Measurements from ENCODE around the gene PSME2. TPM values are rescaled to one million over a fixed set of nuclear protein-coding genes. Genes with fewer than 3 reads are reported as not detected.

Gene PSME2
- total and polyA plus RNA-seq, 2 of the 13 experiments (the other 11 are each of a cell fraction or from before 2014, with no cell fraction given) = 332 to 716 TPM

DNA sequence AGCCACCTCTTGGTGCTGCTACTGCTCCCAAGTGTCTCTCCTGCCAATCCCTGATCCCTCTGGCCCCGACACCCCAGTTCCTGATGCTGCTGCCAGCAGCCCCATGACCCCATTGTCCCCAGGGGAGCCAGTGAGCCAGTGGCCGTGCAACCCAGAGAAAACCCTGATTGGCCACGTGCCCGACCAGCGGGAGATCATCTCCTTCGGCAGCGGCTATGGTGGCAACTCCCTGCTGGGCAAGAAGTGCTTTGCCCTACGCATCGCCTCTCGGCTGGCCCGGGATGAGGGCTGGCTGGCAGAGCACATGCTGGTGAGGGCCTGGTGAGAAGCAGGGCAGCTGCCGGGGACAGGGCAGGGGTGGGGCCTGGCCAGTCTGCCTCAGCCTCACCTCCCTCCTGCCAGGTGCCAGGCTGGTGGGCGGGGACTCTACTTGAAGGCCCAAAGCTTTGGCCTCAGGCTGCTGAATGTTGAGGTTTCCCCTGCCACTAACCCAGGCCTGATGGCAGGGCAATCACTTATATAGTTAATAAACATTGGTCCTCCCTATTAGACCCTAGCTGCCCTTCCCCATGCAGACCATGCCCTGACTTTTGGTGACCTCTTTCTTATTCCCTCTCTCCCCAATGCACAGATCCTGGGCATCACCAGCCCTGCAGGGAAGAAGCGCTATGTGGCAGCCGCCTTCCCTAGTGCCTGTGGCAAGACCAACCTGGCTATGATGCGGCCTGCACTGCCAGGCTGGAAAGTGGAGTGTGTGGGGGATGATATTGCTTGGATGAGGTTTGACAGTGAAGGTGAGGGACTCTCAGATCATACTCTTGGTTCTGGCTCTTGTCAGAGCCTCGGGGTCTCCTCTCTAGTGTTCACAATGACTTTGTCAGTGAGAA, 47.2 kb downstream of the PSME2 start:
- Histone ChIP-seq H2AFZ (ENCODE audit: low read length) (no peak overlapping the region), H3K9me3 (ENCODE audit: low read length) (no peaks in the 10 kb centered on the region), H3K27me3 (ENCODE audit: control insufficient read depth in 1 of 2, insufficient read depth in 2 of 2, low read length in 2 of 2) (peaks cover 0 to 6% of the 10 kb centered on the region in 2 experiments; a peak in 1 of 5 replicates), H3K4me2 (ENCODE audit: low read depth, low read length) (no peak overlapping the region), H4K20me1 (ENCODE audit: insufficient read depth, low read length) (0 out of 2 replicates have a peak, but pooled peaks cover 4% of the 10 kb centered on the region), H3K36me3 (replicated peaks in 1 of 2; ENCODE audit: control insufficient read depth in 1 of 2, insufficient read depth in 2 of 2, low read length in 2 of 2) (peaks cover 47 to 65% of the 10 kb centered on the region in 2 experiments), H3K4me3 (replicated peaks in 1 of 3; ENCODE audit: insufficient read depth in 1 of 3, low read depth in 2 of 3, low read length in 3 of 3) (no peak overlapping the region), H3K79me2 (ENCODE audit: insufficient read depth, low read length) (peaks cover 28% of the 10 kb centered on the region), H3K9ac (ENCODE audit: insufficient read depth, low read depth, low read length) (no peak overlapping the region), H3K4me1 (ENCODE audit: insufficient read depth, low read length) (peaks cover 50% of the 10 kb centered on the region), H3K27ac (ENCODE audit: extremely low read length, insufficient read depth, low read length) (no peak overlapping the region)
- POLR2A ChIA-PET = interaction anchor here (1.0 to 14.4 kb wide), 5 partner anchors 7 to 41 kb away, joined by 3 to 627 read pairs (median 133); partner anchors contain the start of genes DCAF11, NRL and PSME1
- ATAC-seq (no peak), DNase-seq (ENCODE audit: low spot score) (no peak), FAIRE-seq (no peak)
- intact Hi-C loops (cut with micrococcal nuclease; ENCODE audit: unreplicated experiment) = no loop called here
- in situ Hi-C loops (cut with HindIII; ENCODE audit: extremely low pct_ligation_motif_present, low pct_unique_long_range_greater_than_20kb) = no loop called here
- CTCF ChIA-PET (ENCODE audit: low intra/inter-chr PET ratio, low total read pairs) = no interaction called here
- no TSS peak for BruUV-seq (replicated peaks)
- 95% methylated on average over 17 of the region's 17 CpGs for WGBS (ENCODE audit: low lambda C conversion rate)
- TF ChIP-seq FOXO1 (CRISPR knock-in tag; IDR thresholded peaks at IDR 0.05) (no peak), ZNF24 (IDR thresholded peaks at IDR 0.05) (no peak), ZNF501 (CRISPR knock-in tag; IDR thresholded peaks at IDR 0.05) (no peak), SMAD3 (CRISPR knock-in tag; IDR thresholded peaks at IDR 0.05) (no peak), ZNF766 (CRISPR knock-in tag; IDR thresholded peaks at IDR 0.05; ENCODE audit: borderline replicate concordance) (no peak), ZNF713 (CRISPR knock-in tag; IDR thresholded peaks at IDR 0.05) (no peak)
- TF ChIP-seq, protein P1, sequence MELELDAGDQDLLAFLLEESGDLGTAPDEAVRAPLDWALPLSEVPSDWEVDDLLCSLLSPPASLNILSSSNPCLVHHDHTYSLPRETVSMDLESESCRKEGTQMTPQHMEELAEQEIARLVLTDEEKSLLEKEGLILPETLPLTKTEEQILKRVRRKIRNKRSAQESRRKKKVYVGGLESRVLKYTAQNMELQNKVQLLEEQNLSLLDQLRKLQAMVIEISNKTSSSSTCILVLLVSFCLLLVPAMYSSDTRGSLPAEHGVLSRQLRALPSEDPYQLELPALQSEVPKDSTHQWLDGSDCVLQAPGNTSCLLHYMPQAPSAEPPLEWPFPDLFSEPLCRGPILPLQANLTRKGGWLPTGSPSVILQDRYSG (CRISPR knock-in tag; IDR thresholded peaks at IDR 0.05) = no peak
- TF ChIP-seq, protein P2, sequence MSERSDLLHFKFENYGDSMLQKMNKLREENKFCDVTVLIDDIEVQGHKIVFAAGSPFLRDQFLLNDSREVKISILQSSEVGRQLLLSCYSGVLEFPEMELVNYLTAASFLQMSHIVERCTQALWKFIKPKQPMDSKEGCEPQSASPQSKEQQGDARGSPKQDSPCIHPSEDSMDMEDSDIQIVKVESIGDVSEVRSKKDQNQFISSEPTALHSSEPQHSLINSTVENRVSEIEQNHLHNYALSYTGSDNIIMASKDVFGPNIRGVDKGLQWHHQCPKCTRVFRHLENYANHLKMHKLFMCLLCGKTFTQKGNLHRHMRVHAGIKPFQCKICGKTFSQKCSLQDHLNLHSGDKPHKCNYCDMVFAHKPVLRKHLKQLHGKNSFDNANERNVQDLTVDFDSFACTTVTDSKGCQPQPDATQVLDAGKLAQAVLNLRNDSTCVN (CRISPR knock-in tag; IDR thresholded peaks at IDR 0.05; ENCODE audit: borderline replicate concordance) = no peak
- TF ChIP-seq, protein P3, sequence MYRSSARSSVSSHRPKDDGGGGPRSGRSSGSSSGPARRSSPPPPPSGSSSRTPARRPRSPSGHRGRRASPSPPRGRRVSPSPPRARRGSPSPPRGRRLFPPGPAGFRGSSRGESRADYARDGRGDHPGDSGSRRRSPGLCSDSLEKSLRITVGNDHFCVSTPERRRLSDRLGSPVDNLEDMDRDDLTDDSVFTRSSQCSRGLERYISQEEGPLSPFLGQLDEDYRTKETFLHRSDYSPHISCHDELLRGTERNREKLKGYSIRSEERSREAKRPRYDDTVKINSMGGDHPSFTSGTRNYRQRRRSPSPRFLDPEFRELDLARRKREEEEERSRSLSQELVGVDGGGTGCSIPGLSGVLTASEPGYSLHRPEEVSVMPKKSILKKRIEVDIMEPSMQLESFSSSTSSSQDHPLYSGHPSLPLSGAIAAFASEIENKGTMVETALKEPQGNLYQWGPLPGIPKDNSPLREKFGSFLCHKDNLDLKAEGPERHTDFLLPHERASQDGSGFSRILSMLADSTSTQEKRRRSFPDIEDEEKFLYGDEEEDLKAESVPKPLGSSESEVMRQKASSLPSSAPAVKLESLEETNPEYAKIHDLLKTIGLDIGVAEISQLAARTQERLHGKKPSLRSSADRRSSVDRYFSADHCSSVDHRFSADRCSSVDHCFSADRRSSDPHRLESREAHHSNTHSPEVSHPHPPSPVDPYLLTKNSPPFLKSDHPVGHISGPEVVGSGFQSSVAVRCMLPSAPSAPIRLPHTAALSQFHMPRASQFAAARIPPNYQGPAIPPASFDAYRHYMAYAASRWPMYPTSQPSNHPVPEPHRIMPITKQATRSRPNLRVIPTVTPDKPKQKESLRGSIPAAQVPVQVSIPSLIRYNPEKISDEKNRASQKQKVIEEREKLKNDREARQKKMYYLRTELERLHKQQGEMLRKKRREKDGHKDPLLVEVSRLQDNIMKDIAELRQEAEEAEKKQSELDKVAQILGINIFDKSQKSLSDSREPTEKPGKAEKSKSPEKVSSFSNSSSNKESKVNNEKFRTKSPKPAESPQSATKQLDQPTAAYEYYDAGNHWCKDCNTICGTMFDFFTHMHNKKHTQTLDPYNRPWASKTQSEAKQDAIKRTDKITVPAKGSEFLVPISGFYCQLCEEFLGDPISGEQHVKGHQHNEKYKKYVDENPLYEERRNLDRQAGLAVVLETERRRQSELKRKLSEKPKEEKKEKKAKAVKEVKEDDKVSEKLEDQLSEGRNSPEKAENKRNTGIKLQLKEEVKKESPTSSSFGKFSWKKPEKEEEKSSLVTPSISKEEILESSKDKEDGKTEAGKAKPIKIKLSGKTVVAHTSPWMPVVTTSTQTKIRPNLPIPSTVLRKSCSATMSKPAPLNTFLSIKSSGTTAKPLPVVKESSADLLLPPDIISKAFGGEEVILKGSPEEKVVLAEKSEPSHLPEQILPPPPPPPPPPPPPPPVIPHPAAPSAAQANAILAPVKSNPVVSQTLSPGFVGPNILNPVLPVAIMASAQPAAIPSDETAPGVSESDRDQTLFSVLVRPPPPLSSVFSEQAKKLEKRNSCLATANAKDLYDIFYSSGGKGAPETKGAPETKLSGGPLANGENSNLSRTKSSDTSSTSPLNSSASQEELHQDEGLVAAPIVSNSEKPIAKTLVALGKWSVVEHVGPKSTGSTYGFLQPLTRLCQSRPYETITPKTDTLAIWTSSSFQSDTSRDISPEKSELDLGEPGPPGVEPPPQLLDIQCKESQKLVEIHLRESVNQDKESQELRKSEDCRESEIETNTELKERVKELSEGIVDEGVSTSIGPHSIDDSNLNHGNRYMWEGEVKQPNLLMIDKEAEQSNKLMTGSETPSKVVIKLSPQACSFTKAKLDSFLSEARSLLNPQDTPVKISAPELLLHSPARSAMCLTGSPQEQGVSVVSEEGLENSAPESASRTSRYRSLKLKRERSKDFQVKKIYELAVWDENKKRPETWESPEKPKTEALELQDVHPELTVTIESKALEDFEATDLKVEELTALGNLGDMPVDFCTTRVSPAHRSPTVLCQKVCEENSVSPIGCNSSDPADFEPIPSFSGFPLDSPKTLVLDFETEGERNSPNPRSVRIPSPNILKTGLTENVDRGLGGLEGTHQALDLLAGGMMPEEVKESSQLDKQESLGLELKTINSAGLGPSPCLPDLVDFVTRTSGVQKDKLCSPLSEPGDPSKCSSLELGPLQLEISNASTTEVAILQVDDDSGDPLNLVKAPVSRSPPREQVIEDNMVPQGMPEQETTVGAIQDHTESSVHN (CRISPR knock-in tag; IDR thresholded peaks at IDR 0.05) = no peak
- TF ChIP-seq, protein P4, sequence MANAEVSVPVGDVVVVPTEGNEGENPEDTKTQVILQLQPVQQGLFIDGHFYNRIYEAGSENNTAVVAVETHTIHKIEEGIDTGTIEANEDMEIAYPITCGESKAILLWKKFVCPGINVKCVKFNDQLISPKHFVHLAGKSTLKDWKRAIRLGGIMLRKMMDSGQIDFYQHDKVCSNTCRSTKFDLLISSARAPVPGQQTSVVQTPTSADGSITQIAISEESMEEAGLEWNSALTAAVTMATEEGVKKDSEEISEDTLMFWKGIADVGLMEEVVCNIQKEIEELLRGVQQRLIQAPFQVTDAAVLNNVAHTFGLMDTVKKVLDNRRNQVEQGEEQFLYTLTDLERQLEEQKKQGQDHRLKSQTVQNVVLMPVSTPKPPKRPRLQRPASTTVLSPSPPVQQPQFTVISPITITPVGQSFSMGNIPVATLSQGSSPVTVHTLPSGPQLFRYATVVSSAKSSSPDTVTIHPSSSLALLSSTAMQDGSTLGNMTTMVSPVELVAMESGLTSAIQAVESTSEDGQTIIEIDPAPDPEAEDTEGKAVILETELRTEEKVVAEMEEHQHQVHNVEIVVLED (CRISPR knock-in tag; IDR thresholded peaks at IDR 0.05; ENCODE audit: borderline replicate concordance) = no peak
